HG03558 (cell line): Measurements from ENCODE around the gene AP1S3.
A peak's percentile ranks its signal among the peaks of the same experiment; 100 is the strongest.
"Not testable (repeated sequence)": the region's sequence is repeated elsewhere in the genome, so short reads cannot be mapped to it uniquely, and the experiment has no call there.

Experiments used
- ATAC-seq: cut with Tn5 transposase; IDR thresholded peaks from one replicate; pipeline ENCODE4 v1.9.1; 2021; ENCODE audit warnings: moderate number of reproducible peaks; ENCODE audit not compliant: unreplicated experiment; ENCODE audit errors: extremely low read depth

The AP1S3 gene

GRCh38 chr2:223854741-223855140 lies 17.4 kb upstream of the AP1S3 start:
- no peak for ATAC-seq

GRCh38 chr2:223853425-223853837 lies 16.0 kb upstream of the AP1S3 start:
- no peak for ATAC-seq

GRCh38 chr2:223852281-223852795 lies 15.0 kb upstream of the AP1S3 start:
- no peak for ATAC-seq

GRCh38 chr2:223847410-223847809 lies 10.0 kb upstream of the AP1S3 start:
- no peak for ATAC-seq

DNA sequence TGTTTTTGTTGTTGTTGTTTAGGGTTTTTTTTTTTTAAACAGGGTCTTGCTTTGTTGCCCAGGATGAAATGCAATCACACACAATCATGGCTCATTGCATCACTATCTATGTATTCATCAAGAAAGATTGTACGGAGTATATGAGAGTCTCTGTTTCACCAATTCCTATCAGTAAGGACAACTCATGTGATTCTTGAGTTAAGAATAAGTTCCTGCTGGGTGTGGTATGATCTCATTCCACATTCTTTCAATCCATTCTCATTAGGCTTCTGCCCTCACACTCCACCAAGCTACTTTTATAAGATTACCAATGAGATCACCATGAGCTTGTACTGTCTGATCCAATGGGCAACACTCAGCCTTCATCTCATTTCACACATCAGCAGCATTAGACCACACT lies 9.1 kb upstream of the AP1S3 start:
- ATAC-seq = no peak

DNA sequence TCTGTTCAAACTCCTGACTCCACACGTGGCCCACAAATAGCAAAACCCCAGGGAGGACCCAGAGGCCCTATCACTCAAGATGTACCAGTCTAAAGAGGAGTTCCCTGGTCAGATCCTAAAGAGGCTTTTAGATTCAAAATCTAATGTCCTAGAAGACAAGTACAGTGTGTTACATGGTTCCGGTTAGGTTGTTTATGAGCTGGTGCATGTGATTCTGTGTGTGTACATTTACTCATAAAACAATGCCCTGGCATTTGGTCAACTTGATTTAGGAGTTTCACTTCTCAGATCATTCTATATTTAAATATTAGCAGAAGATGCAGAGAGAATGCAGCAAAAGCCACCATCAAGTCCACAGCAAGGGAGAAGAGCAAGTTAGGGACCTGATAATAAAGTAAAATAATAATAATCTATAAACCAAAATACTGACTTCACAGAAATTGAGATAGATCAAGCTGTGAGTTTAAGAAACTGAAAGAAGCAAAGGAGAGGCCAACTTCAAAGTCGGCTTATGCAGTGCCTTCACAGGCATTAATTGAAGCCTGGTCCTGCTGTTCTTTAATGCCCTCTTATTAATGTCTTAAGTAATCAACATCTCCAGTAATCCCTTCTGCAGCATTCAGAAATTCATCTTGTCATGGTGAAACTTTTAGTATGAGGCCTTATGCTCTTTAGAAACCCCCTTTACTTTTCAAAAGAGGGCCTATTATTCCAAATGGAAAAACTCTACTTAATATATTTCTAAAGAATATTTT lies 4.2 kb upstream of the AP1S3 start:
- no peak for ATAC-seq

DNA sequence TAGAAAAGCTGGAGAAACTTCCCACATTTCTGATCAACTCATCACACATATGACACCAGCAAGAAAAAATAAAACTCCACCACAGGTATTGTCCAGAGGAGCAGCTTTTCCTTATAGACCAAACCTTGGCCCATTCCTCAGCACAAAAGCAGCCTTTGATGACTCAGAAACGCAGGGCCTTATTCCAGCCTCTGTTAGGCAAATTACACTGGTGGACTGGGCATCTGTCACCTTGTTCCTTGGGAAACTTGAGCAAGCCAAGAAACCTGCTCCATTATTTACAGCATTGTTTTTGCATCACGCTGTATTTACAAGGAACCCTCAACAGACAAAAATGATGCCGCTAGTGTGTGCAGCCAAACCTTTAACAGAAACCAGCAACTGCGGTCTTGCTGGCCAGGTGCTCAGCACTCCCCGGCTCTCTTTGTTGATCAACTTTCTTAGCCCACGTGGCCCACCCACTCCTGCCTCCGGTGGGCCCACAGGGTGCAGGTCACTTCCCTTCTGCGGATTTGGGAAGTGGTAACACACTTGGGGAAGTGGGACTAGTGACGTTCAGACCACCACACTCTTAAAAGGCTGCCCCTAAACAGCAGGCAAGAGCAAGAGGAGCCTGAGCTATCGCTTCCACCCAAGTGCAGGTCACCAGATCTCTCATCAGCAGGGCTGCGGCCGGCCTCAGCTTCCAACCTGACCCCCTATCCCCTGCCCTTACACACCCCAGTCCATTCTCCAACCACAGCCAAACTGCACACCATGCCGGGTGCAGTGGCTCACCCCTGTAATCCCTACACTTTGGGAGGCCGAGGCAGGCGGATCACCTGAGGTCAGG lies 1.5 kb downstream of the AP1S3 start:
- ATAC-seq = peak; percentile 47

- ATAC-seq = no peak
Measured at GRCh38 chr2:223834431-223834830, 3.0 kb downstream of the AP1S3 start.

- no peak for ATAC-seq
Measured at GRCh38 chr2:223832241-223832903, 5.0 kb downstream of the AP1S3 start.

GRCh38 chr2:223829128-223829527 lies 8.3 kb downstream of the AP1S3 start:
- no peak for ATAC-seq

DNA sequence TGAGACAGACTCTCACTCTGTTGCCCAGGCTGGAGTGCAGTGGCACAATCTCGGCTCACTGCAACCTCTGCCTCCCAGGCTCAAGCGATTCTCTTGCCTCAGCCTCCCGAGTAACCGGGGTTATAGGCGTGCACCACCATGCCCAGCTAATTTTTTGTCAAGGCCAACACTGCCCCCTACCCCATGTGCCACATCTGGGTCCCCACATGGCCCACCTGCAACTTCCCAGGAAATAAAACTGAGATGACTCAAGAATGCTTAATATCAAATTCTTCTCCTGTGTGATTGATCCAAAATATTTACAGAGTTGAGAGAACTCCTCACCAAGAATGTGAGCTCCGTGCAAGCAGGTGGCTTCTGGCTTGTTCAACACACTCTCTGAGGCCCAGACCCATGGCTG lies 9.1 kb downstream of the AP1S3 start:
- ATAC-seq = no peak

- ATAC-seq = no peak
Measured at GRCh38 chr2:223826995-223827394, 10.4 kb downstream of the AP1S3 start.

GRCh38 chr2:223824301-223824700 lies 13.1 kb downstream of the AP1S3 start:
- no peak for ATAC-seq

GRCh38 chr2:223822818-223823217 lies 14.6 kb downstream of the AP1S3 start:
- ATAC-seq = no peak

- no peak for ATAC-seq
Measured at GRCh38 chr2:223820549-223820948, 16.8 kb downstream of the AP1S3 start.

DNA sequence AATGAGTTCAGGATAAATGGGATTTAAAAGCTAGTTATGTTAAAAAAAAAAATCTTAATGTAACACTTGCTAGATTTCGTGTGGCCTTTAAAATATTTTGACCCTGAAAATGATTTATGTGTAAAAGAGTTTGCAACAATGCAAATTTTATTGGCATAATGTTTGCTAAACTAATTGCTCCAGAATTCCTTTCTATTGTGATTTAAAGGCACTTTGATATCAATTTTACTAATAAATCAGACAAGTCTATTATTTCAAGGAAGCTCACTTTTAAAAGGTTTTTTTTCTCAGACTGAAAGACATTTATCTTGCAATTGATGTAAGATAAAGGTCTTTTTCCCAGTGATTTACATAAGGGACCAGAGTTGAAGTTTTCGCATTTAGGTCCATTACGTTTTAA lies 17.5 kb downstream of the AP1S3 start:
- ATAC-seq = no peak

DNA sequence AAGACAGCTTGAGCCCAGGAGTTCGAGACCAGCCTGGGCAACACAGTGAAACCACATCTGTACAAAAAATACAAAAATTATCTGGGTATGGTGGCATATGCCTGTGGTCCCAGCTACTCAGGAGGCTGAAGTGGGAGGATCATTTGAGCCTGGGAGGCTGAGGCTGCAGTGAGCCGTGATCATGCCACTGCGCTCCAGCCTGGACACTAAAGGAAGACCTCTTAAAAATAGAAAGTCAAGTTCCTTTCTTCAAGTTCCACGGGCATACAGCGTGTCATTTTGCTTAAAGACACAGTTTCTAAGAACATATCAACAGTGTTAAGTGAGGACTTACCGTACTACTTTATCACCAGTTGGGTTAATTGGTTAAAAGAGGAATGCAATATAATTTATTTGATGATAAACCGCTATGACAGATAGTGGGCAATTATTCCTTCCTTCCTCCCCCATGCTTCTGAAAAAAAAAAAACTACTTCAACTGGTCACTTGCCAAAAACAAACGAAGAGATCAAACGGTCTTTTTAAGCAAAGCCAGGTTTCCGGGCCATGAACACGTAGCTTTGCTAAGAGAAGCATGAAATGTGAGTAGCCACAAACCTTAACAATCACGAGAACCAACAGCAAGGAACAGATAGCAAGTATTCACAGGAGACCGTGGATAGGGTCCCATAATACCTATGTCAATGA lies 21.4 kb downstream of the AP1S3 start:
- no peak for ATAC-seq

GRCh38 chr2:223815186-223815883 lies 22.0 kb downstream of the AP1S3 start:
- no peak for ATAC-seq

DNA sequence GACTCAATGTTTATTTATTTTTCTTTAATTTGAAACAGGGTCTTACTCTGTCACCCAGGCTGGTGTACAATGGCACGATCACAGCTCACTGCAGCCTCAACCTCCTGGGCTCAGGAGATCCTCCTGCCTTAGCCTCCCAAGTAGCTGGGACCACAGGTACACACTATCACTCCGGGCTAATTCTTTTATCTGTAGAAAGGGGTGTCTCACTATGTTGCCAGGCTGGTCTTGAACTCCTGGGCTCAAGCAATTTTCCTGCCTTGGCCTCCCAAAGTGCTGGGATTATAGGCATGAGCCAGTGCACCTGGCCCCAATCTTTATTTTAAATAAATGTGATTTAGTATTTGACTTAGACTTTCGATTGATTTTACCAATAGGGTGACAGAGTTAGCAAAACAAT lies 22.6 kb downstream of the AP1S3 start:
- not testable (repeated sequence) for ATAC-seq

DNA sequence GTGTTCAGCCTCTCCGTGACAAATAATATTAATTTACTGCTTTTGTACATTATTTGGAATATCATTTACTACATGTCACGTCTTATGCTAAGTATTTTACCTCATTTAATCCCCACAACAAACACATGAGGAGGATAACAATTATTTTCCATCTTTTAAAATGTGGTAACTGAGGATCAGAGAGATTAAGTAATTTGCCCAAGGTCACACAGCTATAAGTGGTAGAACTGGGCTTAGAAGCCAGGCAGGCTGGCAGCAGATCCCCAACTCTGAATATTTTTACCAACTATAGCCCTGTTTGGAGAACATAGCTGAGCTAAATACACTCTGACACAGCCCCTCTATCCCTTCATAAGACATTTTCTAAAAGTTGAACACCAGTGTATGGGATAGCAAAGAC lies 24.1 kb downstream of the AP1S3 start:
- no peak for ATAC-seq
